H1 (cell line): ENCODE measurements around the gene C1orf52. TPM values are rescaled to one million over a fixed set of nuclear protein-coding genes. Genes with fewer than 3 reads are reported as not detected.
A peak's percentile ranks its signal among the peaks of the same experiment; 100 is the strongest.

Source experiments
- CTCF ChIA-PET: fragments of 300-600 bp; sonication (Branson Sonifier 250); formaldehyde crosslinking; loops from one replicate; lab custom pipeline; 2021; ENCODE audit not compliant: partially characterized antibody; lab: Charles Lee
- POLR2A ChIA-PET: fragments of 300-600 bp; sonication (Branson Sonifier 250); formaldehyde crosslinking; loops from one replicate; lab custom pipeline; 2021; ENCODE audit warnings: inconsistent platforms; ENCODE audit not compliant: partially characterized antibody; lab: Charles Lee
- DNase-seq, 2 experiments: peaks; one replicate each; pipeline versions ENCODE4 v3.0.0 to v3.0.0-alpha.2; 2010 to 2022; ENCODE audit warnings: low spot score in 2 of 2, low read depth in 1 of 2, mixed read lengths in 1 of 2
- FAIRE-seq: peaks from 2 replicates; lab custom pipeline; 2011; peaks lifted over from hg19 to GRCh38; lab: Jason Lieb, UNC
- H2AFZ ChIP-seq: 2 replicates; pipeline ENCODE4 v1.8.1; 2012; ENCODE audit warnings: low read length, inconsistent platforms
- H2AK5ac ChIP-seq: 2 replicates; pipeline ENCODE4 v1.6.1; 2013; ENCODE audit warnings: low read depth, low read length
- H2BK120ac ChIP-seq: replicated peaks from 2 replicates; pipeline ENCODE3; 2013; ENCODE audit warnings: low read depth, low read length, inconsistent platforms
- H2BK12ac ChIP-seq: 2 replicates; pipeline ENCODE4 v1.6.1; 2013; ENCODE audit warnings: low read depth, low read length
- H2BK15ac ChIP-seq: 2 replicates; pipeline ENCODE4 v1.6.1; 2013; ENCODE audit warnings: low read length
- H2BK20ac ChIP-seq: 2 replicates; pipeline ENCODE4 v1.6.1; 2013; ENCODE audit warnings: low read length
- H2BK5ac ChIP-seq: 2 replicates; pipeline ENCODE4 v1.6.1; 2013; ENCODE audit warnings: low read depth, low read length
- H3K14ac ChIP-seq: 2 replicates; pipeline ENCODE4 v1.6.1; 2013; ENCODE audit warnings: inconsistent platforms; ENCODE audit not compliant: insufficient read length
- H3K18ac ChIP-seq: 2 replicates; pipeline ENCODE4 v1.6.1; 2013; ENCODE audit warnings: low read length; ENCODE audit errors: extremely low read depth
- H3K23ac ChIP-seq: 2 replicates; pipeline ENCODE4 v1.6.1; 2013; ENCODE audit warnings: inconsistent platforms; ENCODE audit not compliant: insufficient read length
- H3K23me2 ChIP-seq: 2 replicates; pipeline ENCODE4 v1.6.1; 2013; ENCODE audit warnings: low read depth, low read length
- H3K27ac ChIP-seq: 2 replicates; pipeline ENCODE4 v1.6.1; 2011; ENCODE audit warnings: low read depth, low read length, inconsistent platforms
- H3K27me3 ChIP-seq, 4 experiments: replicated peaks in 1 of 4; 1 replicate in 1 of 4; 2 replicates in 3 of 4; pipeline versions ENCODE4 v1.6.1 to v1.8.1; 2011 to 2013; ENCODE audit warnings: low read length in 3 of 4, mild to moderate bottlenecking in 3 of 4, inconsistent platforms in 2 of 4, mixed read lengths in 2 of 4, moderate library complexity in 1 of 4; ENCODE audit not compliant: control insufficient read depth in 3 of 4, insufficient read depth in 3 of 4; ENCODE audit errors: extremely low read depth in 1 of 4
- H3K36me3 ChIP-seq, 4 experiments: 2 replicates each; pipeline versions ENCODE4 v1.6.1 to v1.8.1; 2011 to 2013; ENCODE audit warnings: mild to moderate bottlenecking in 4 of 4, low read length in 3 of 4, moderate library complexity in 2 of 4, control low read depth in 1 of 4, inconsistent platforms in 1 of 4; ENCODE audit not compliant: insufficient read depth in 4 of 4, control insufficient read depth in 2 of 4
- H3K4ac ChIP-seq: replicated peaks from 2 replicates; pipeline ENCODE3; 2013; ENCODE audit warnings: low read length, low read depth, mixed read lengths, inconsistent platforms; ENCODE audit not compliant: insufficient read length
- H3K4me1 ChIP-seq, 4 experiments: replicated peaks in 1 of 4; 1 replicate in 1 of 4; 2 replicates in 3 of 4; pipeline versions ENCODE4 v1.6.1 to v1.8.1; 2011 to 2013; ENCODE audit warnings: low read length in 3 of 4, inconsistent platforms in 2 of 4, mixed read lengths in 1 of 4; ENCODE audit not compliant: insufficient read depth in 4 of 4, control insufficient read depth in 3 of 4
- H3K4me2 ChIP-seq, 2 experiments: 2 replicates each; pipeline versions ENCODE4 v1.6.1 to v1.8.1; 2011 to 2013; ENCODE audit warnings: low read depth in 2 of 2, low read length in 2 of 2, control low read depth in 1 of 2, inconsistent platforms in 1 of 2, mild to moderate bottlenecking in 1 of 2; ENCODE audit not compliant: insufficient read depth in 1 of 2
- H3K4me3 ChIP-seq, 4 experiments: fragments of 200-600, 300-600 bp in 1 of 4; sonication (generic), shearing (Covaris generic), sonication (Bioruptor Twin) in 1 of 4; 2 replicates each; pipeline versions ENCODE4 v1.5.1 to v1.8.1; 2011 to 2016; ENCODE audit warnings: low read length in 4 of 4, low read depth in 3 of 4, control low read depth in 2 of 4, inconsistent platforms in 2 of 4, mild to moderate bottlenecking in 2 of 4, mixed read lengths in 1 of 4, moderate library complexity in 1 of 4; ENCODE audit not compliant: insufficient read depth in 2 of 4; ENCODE audit errors: extremely low read depth in 1 of 4
- H3K56ac ChIP-seq: replicated peaks from 2 replicates; pipeline ENCODE3; 2013; ENCODE audit warnings: low read depth, mild to moderate bottlenecking, mixed read lengths, low read length, inconsistent platforms; ENCODE audit not compliant: insufficient read length
- H3K79me1 ChIP-seq: 2 replicates; pipeline ENCODE4 v1.6.1; 2013; ENCODE audit warnings: low read depth, low read length, control low read depth
- H3K79me2 ChIP-seq, 2 experiments: 2 replicates each; pipeline versions ENCODE4 v1.6.1 to v1.8.1; 2012 to 2013; ENCODE audit warnings: low read length in 2 of 2, mild to moderate bottlenecking in 2 of 2, inconsistent platforms in 1 of 2; ENCODE audit not compliant: insufficient read depth in 2 of 2, control insufficient read depth in 1 of 2
- H3K9ac ChIP-seq, 4 experiments: replicated peaks in 1 of 4; 1 replicate in 1 of 4; 2 replicates in 3 of 4; pipeline versions ENCODE4 v1.6.1 to v1.8.1; 2011 to 2013; ENCODE audit warnings: low read depth in 3 of 4, low read length in 3 of 4, control low read depth in 2 of 4, mild to moderate bottlenecking in 2 of 4, moderate library complexity in 2 of 4, inconsistent platforms in 1 of 4; ENCODE audit errors: extremely low read depth in 1 of 4
- H3K9me3 ChIP-seq, 2 experiments: 2 replicates each; pipeline versions ENCODE4 v1.6.1 to v1.8.1; 2012 to 2013; ENCODE audit warnings: mild to moderate bottlenecking in 2 of 2, moderate library complexity in 2 of 2, control low read depth in 1 of 2, inconsistent platforms in 1 of 2, low read depth in 1 of 2, low read length in 1 of 2, mixed read lengths in 1 of 2; ENCODE audit not compliant: insufficient read depth in 2 of 2
- H4K20me1 ChIP-seq, 2 experiments: replicated peaks in 1 of 2; 2 replicates each; pipeline versions ENCODE3 to v1.8.1; 2011 to 2013; ENCODE audit warnings: inconsistent platforms in 2 of 2, low read length in 2 of 2, mild to moderate bottlenecking in 1 of 2; ENCODE audit not compliant: insufficient read depth in 2 of 2, control insufficient read depth in 1 of 2
- H4K5ac ChIP-seq: 2 replicates; pipeline ENCODE4 v1.6.1; 2013; ENCODE audit warnings: low read length, low read depth, mixed read lengths, inconsistent platforms; ENCODE audit not compliant: insufficient read length
- H4K8ac ChIP-seq: 2 replicates; pipeline ENCODE4 v1.8.0; 2013; ENCODE audit warnings: mild to moderate bottlenecking, moderate library complexity, low read length, inconsistent platforms; ENCODE audit not compliant: insufficient read depth; ENCODE audit errors: extremely low read depth
- H4K91ac ChIP-seq: replicated peaks from 2 replicates; pipeline ENCODE3; 2013; ENCODE audit warnings: low read length, mixed read lengths, inconsistent platforms; ENCODE audit not compliant: insufficient read length
- BACH1 ChIP-seq: IDR thresholded peaks from 2 replicates; pipeline ENCODE4 v1.6.1; 2012; ENCODE audit warnings: low read length, improper control_type of control experiment
- BCL11A ChIP-seq, 2 experiments: IDR thresholded peaks; one replicate each; pipeline ENCODE4 v1.6.1; 2011; ENCODE audit warnings: low read depth in 2 of 2, low read length in 2 of 2, mild to moderate bottlenecking in 2 of 2
- CREB1 ChIP-seq: IDR thresholded peaks from 2 replicates; pipeline ENCODE4 v1.6.1; 2012; ENCODE audit warnings: inconsistent platforms
- HDAC2 ChIP-seq, 2 experiments: fragments of 300-600 bp in 1 of 2; sonication (generic) in 1 of 2; IDR thresholded peaks; 2 replicates each; pipeline ENCODE4 v1.6.1; 2011 to 2012; ENCODE audit warnings: low read depth in 2 of 2, low read length in 2 of 2, mild to moderate bottlenecking in 2 of 2, moderate library complexity in 2 of 2, borderline replicate concordance in 1 of 2, inconsistent platforms in 1 of 2
- JUN ChIP-seq: IDR thresholded peaks from 2 replicates; pipeline ENCODE4 v1.6.1; 2011; ENCODE audit warnings: low read depth, mild to moderate bottlenecking, improper control_type of control experiment, low read length
- RBBP5 ChIP-seq: IDR thresholded peaks from 2 replicates; pipeline ENCODE4 v1.7.1; 2012; ENCODE audit warnings: low read depth, mild to moderate bottlenecking, inconsistent platforms, low read length, moderate library complexity, borderline replicate concordance
- RFX5 ChIP-seq: IDR thresholded peaks from 2 replicates; pipeline ENCODE4 v1.6.1; 2011; ENCODE audit warnings: low read depth, low read length, improper control_type of control experiment, borderline replicate concordance
- SAP30 ChIP-seq: fragments of 300-600 bp; sonication (generic); IDR thresholded peaks from 2 replicates; pipeline ENCODE4 v1.7.1; 2012; ENCODE audit warnings: low read length, moderate library complexity, mild to moderate bottlenecking, inconsistent platforms; ENCODE audit not compliant: insufficient read depth, insufficient replicate concordance
- SIX5 ChIP-seq: IDR thresholded peaks from 2 replicates; pipeline ENCODE4 v1.6.1; 2011; ENCODE audit warnings: mild to moderate bottlenecking, low read depth, low read length
- TEAD4 ChIP-seq: IDR thresholded peaks from 2 replicates; pipeline ENCODE4 v1.6.1; 2012; ENCODE audit warnings: low read depth, low read length, inconsistent platforms, mixed read lengths
- WGBS, 2 experiments: shearing (Covaris generic) in 1 of 2; methylation state at CpG; one replicate each; pipeline versions ENCODE4 v1.1.6 to v1.1.7; 2013 to 2015; ENCODE audit warnings: low lambda C conversion rate in 2 of 2, mixed read lengths in 2 of 2, inconsistent platforms in 1 of 2, low coverage in 1 of 2, missing lambda C conversion rate in 1 of 2; ENCODE audit not compliant: insufficient replicate concordance in 2 of 2, insufficient coverage in 1 of 2, insufficient read length in 1 of 2; ENCODE audit errors: extremely low coverage in 1 of 2, missing lambda C conversion rate in 1 of 2; 5-methylcytosine and 5-hydroxymethylcytosine counted together
- polyA plus RNA-seq, 7 experiments: library from polyadenylated mRNA; depleted of rRNA in 3 of 7; stranded (reverse) in 5 of 7; unstranded in 2 of 7; fragments of >200 nt in 5 of 7; fragments of 200-250 nt in 2 of 7; gene quantifications; 1 replicate in 5 of 7; 2 replicates in 1 of 7; 4 replicates in 1 of 7; pipeline versions ENCODE4 v1.2.1 to v1.2.3, GENCODE V29; 2011 to 2013; ENCODE audit warnings: missing spikeins in 2 of 7, mixed read lengths in 2 of 7
- total RNA-seq: library from RNA; stranded (reverse); fragmentation: NEBNext Ultra II Directional; extraction: Animal tissue kit (Norgen Biotek cat#: 25700); gene quantifications from 2 replicates; pipeline ENCODE4 v1.2.1, GENCODE V29; 2021
- TF ChIP-seq, protein P1 (sequence below): IDR thresholded peaks from 2 replicates; pipeline ENCODE4 v1.6.1; 2011; ENCODE audit warnings: low read length, improper control_type of control experiment

The C1orf52 gene
- total and polyA plus RNA-seq, 2 of the 8 experiments (the other 6 are each of a cell fraction or from before 2014, with no cell fraction given), result 29.2 to 39.1 TPM

DNA sequence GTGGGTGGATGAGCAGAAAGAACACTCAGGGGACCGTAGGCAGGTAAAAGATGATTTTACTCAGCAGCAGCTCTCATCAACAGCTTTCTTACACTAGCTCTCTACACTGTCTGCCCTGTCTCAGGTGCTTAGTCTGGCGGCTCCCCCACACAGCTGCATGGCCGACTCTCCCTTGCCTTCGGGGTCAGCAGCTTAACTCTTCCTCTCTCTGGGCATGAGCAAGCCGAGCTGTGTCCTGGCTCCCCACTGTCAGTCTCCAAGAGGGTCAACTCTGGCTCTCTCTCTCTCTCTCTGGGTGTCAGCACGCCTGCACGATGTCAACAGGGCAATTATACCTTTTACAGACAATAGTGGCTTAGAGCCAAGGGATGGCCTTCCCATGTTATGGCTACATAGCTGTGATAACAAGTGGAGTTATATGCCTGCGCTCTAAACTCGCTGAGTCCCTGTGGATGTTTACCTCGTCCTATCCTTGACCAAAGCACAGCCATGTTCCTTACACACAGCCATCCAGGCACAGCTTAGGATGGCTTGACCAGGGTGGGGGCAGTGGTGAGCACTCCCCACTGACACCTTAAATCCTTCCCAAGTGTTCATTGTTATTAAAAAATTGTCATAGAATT is 20.1 kb upstream of the C1orf52 start:
- no peak overlapping the region for H3K23ac ChIP-seq
- H4K5ac ChIP-seq, result no peak overlapping the region
- H3K9me3 ChIP-seq, result no peaks in the 10 kb centered on the region
- DNase-seq (no peak), FAIRE-seq (no peak)
- 0 out of 2 replicates have a peak overlapping the region, but pooled peaks have one; percentile 66 for H2BK15ac ChIP-seq
- peaks cover 0 to 6% (median 3%) of the 10 kb centered on the region in 4 experiments; a peak in 4 of 7 replicates for H3K4me1 ChIP-seq
- no peak overlapping the region for H3K4ac ChIP-seq
- ChIA-PET POLR2A (no interaction called here), CTCF (interaction anchor here (1.2 kb wide), 1 partner anchor 29 kb away, joined by 4 read pairs; no protein-coding TSS in a partner anchor)
- no peak overlapping the region for H4K91ac ChIP-seq
- no peak overlapping the region for H2AK5ac ChIP-seq
- no peaks in the 10 kb centered on the region for H3K36me3 ChIP-seq
- H3K27ac ChIP-seq, result no peak overlapping the region
- no peak overlapping the region for H2BK120ac ChIP-seq
- no peak overlapping the region for H3K4me3 ChIP-seq
- peaks cover 0 to 2% of the 10 kb centered on the region in 2 experiments for H4K20me1 ChIP-seq
- H2BK12ac ChIP-seq, result peak overlapping the region; percentile 35; the same call in 1 of the 2 replicates
- H3K9ac ChIP-seq, result no peak overlapping the region
- no peak overlapping the region for H3K4me2 ChIP-seq
- peak overlapping the region; percentile 19; the same call in 1 of the 2 replicates for H4K8ac ChIP-seq
- peaks cover 5 to 14% of the 10 kb centered on the region in 2 experiments for H3K79me2 ChIP-seq
- H3K23me2 ChIP-seq, result peaks cover 7% of the 10 kb centered on the region
- peak overlapping the region; percentile 2; the same call in 1 of the 2 replicates for H2BK5ac ChIP-seq
- H3K56ac ChIP-seq, result no peak overlapping the region
- 75% methylated on average over 10 of the region's 10 CpGs; no CpG with 5 or more reads in 1 of the 2 experiments for WGBS, 2 experiments
- H2AFZ ChIP-seq, result no peak overlapping the region
- H3K27me3 ChIP-seq, result no peaks in the 10 kb centered on the region
- no peaks in the 10 kb centered on the region for H3K79me1 ChIP-seq
- H3K14ac ChIP-seq, result no peak overlapping the region
- no peak overlapping the region for H3K18ac ChIP-seq
- H2BK20ac ChIP-seq, result 0 out of 2 replicates have a peak overlapping the region, but pooled peaks have one; percentile 41
- no peak for TF ChIP-seq CREB1
- no peak for TF ChIP-seq RBBP5
- no peak for TF ChIP-seq BACH1
- no peak for TF ChIP-seq TEAD4
- no peak for TF ChIP-seq BCL11A (IDR thresholded peaks at IDR 0.05; ENCODE audit: low read depth in 2 of 2, low read length in 2 of 2)
- TF ChIP-seq, protein P1, sequence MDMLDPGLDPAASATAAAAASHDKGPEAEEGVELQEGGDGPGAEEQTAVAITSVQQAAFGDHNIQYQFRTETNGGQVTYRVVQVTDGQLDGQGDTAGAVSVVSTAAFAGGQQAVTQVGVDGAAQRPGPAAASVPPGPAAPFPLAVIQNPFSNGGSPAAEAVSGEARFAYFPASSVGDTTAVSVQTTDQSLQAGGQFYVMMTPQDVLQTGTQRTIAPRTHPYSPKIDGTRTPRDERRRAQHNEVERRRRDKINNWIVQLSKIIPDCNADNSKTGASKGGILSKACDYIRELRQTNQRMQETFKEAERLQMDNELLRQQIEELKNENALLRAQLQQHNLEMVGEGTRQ, result no peak
- no peak for TF ChIP-seq SIX5
- no peak for TF ChIP-seq SAP30
- TF ChIP-seq JUN, result no peak
- TF ChIP-seq RFX5, result no peak
- TF ChIP-seq HDAC2 (IDR thresholded peaks at IDR 0.05; ENCODE audit: borderline replicate concordance in 1 of 2, low read depth in 2 of 2, low read length in 2 of 2), result no peak
